ENCODE results near the gene KIAA1755. TPM values are rescaled to one million over a fixed set of nuclear protein-coding genes. Genes with fewer than 3 reads are reported as not detected.
A peak's percentile ranks its signal among the peaks of the same experiment; 100 is the strongest.

KIAA1755 gene
- total RNA-seq, 3 donors from 2014 or later = 2.1 to 5.1 (median 4.3) TPM

DNA sequence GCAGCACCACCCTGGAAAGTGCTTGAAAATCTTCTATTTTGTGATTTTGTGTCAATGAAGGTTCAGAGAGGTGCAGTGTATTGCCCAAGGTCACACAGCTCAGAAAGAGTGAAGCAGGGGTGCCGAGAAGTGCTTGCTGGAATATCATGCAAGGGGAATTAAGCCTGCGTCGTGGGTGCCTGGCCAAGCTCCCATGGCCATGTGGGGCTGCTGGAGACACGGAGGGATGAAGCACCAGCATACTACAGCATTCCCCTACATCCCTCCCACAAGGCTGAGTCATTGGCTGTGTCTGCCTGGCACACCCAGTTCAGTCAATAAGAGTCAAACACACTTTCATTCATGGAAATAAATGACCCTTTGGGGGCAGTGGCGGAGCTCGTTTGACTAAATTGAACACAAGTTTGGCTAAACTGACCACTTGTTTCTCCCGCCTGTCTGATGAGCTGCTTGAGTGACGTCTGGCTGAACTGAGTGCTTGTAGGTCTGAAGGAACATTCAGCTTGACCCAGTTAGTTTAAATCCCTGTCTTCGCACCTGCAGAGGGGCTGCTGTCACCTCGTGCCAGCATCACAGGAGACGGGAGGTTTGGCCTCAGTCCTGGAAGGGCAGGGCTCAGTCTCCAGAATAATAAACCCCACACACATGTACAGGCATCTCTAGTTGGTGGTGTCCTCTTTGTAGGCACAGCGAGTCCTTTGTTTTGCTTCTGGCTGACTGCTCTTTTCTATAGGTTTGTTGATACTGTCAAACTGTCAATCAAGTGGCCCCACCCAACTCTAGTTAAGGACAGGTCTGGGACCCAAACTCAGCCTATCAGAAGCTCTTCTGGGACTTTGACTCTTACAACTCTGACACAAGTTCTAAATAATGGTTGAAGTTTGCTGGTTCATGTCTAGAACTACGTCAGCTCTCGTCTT is 87.0 kb downstream of the KIAA1755 start:
- H3K36me3 ChIP-seq = no peaks in the 10 kb centered on the region
- DNase-seq (ENCODE audit: low spot score in 2 of 2) = no peak
- no peaks in the 10 kb centered on the region for H3K4me1 ChIP-seq
- H3K4me3 ChIP-seq = no peak overlapping the region
- H3K27ac ChIP-seq = no peak overlapping the region
- intact Hi-C loops (cut with DNase I; ENCODE audit: low total_unique reads) = no loop called here
- TF ChIP-seq POLR2A (IDR thresholded peaks at IDR 0.05) = no peak
- TF ChIP-seq POLR2AphosphoS5 (IDR thresholded peaks at IDR 0.05) = no peak
- TF ChIP-seq, protein P1, sequence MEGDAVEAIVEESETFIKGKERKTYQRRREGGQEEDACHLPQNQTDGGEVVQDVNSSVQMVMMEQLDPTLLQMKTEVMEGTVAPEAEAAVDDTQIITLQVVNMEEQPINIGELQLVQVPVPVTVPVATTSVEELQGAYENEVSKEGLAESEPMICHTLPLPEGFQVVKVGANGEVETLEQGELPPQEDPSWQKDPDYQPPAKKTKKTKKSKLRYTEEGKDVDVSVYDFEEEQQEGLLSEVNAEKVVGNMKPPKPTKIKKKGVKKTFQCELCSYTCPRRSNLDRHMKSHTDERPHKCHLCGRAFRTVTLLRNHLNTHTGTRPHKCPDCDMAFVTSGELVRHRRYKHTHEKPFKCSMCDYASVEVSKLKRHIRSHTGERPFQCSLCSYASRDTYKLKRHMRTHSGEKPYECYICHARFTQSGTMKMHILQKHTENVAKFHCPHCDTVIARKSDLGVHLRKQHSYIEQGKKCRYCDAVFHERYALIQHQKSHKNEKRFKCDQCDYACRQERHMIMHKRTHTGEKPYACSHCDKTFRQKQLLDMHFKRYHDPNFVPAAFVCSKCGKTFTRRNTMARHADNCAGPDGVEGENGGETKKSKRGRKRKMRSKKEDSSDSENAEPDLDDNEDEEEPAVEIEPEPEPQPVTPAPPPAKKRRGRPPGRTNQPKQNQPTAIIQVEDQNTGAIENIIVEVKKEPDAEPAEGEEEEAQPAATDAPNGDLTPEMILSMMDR (IDR thresholded peaks at IDR 0.05) = no peak
- H3K9me3 ChIP-seq = no peaks in the 10 kb centered on the region
- H3K27me3 ChIP-seq = no peaks in the 10 kb centered on the region

DNA sequence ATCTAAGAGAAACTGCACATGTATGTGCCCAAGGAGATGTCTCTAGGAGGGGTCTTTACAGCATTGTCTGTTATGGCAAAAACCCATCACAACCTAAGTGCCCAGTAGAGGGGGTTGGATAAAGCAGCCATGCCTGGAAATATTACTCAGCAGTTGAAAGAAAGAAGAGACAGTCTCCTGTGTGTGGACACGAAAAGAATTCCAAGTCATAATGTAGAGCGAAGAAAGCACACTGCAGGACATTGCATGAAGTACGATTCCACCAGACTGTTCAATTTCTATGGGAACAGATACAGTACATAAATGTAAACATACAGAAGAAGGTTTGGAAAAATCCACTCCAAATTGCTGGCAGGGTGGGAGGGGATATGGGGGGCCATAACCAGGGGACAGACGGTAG is 88.1 kb downstream of the KIAA1755 start:
- H3K36me3 ChIP-seq = no peaks in the 10 kb centered on the region
- no peak for DNase-seq (ENCODE audit: low spot score in 2 of 2)
- H3K27me3 ChIP-seq = no peaks in the 10 kb centered on the region
- H3K4me1 ChIP-seq = no peaks in the 10 kb centered on the region
- TF ChIP-seq, protein P1 (IDR thresholded peaks at IDR 0.05) = no peak
- no peak for TF ChIP-seq POLR2AphosphoS5 (IDR thresholded peaks at IDR 0.05)
- TF ChIP-seq POLR2A (IDR thresholded peaks at IDR 0.05) = no peak
- no peak overlapping the region for H3K27ac ChIP-seq
- H3K4me3 ChIP-seq = no peak overlapping the region
- intact Hi-C loops (cut with DNase I; ENCODE audit: low total_unique reads) = no loop called here
- H3K9me3 ChIP-seq = no peaks in the 10 kb centered on the region

DNA sequence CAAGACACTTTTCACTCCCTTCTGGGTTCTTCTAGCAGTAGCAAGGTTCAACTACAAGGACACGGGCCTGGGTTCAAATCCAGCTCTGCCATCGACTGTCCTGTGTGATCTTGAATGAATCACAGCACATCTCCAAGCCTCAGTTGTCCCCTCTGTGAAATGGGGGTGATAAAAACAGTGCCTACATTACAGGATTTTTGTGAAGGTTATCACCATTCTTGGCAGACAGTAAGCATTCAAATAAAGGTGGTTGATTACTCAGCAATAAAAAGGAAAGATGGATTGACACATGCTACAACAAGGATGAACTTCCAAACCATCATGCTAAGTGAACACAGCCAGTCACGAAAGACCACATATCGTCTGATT is 88.9 kb downstream of the KIAA1755 start:
- TF ChIP-seq, protein P1 (IDR thresholded peaks at IDR 0.05) = no peak
- TF ChIP-seq POLR2A (IDR thresholded peaks at IDR 0.05) = no peak
- TF ChIP-seq POLR2AphosphoS5 (IDR thresholded peaks at IDR 0.05) = no peak
- Histone ChIP-seq H3K4me1 (no peaks in the 10 kb centered on the region), H3K36me3 (no peaks in the 10 kb centered on the region), H3K9me3 (no peaks in the 10 kb centered on the region), H3K4me3 (no peak overlapping the region), H3K27me3 (no peaks in the 10 kb centered on the region), H3K27ac (peak overlapping the region in 1 of 2 donors; percentile 56)
- no peak for DNase-seq (ENCODE audit: low spot score in 2 of 2)
- intact Hi-C loops (cut with DNase I; ENCODE audit: low total_unique reads) = no loop called here

DNA sequence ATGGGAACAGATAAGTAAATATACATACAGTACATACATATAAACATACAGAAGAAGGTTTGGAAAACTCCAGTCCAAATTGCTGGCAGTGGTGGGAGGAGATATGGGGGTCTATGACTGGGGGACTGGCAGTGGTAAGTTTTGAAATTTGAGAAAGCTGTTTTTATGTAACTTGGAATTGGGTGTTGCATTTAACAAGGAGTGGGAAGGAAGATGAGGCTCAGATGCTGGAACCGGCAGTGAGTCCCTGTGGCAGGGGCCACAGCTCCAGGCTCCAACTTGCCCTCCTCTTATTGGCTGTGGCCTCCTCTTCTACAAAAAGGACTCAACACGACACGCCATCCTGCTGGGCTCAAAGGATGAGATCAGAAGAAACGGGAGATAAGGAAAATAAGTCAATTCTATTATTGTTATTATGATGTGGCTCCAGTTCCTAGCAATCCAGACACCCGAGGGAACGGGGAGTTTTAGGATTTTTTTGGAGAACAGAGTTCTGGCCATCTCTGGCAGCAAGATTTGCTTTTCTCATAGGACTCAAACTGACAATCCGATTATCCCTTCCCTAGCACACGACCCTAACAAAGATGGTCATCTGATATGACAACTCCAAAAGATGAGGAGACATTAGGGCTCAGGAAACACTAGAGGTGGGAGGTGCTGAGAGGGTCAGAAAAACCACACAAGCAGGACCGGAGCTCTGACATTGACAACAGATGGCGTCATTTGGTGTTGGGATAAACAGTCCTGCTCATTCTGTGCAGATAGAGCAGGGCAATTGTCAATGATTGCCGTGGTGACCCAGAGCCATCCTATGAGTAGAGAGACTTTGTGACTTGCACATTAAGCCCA is 89.5 kb downstream of the KIAA1755 start:
- no peaks in the 10 kb centered on the region for H3K4me1 ChIP-seq

More for the DNA sequence above, 89.5 kb downstream of the KIAA1755 start:
- H3K4me3 ChIP-seq = no peak overlapping the region
- no peaks in the 10 kb centered on the region for H3K36me3 ChIP-seq
- intact Hi-C loops (cut with DNase I; ENCODE audit: low total_unique reads) = no loop called here
- TF ChIP-seq POLR2A (IDR thresholded peaks at IDR 0.05) (no peak), POLR2AphosphoS5 (IDR thresholded peaks at IDR 0.05) (no peak)
- TF ChIP-seq, protein P1 (IDR thresholded peaks at IDR 0.05) = no peak
- peak overlapping the region in 1 of 2 donors; percentile 56 for H3K27ac ChIP-seq
- H3K9me3 ChIP-seq = no peaks in the 10 kb centered on the region
- H3K27me3 ChIP-seq = no peaks in the 10 kb centered on the region
- no peak for DNase-seq (ENCODE audit: low spot score in 2 of 2)

All from breast epithelium (tissue), 4 donors.